Caco-2 (cell line): ENCODE measurements around the gene MUC6. TPM values are rescaled to one million over a fixed set of nuclear protein-coding genes. Genes with fewer than 3 reads are reported as not detected.

Experiments used
- BruUV-seq: library from RNA; stranded (reverse); fragments of 400-500 nt; replicated peaks from 2 replicates; lab custom pipeline; 2021; lab: Mats Ljungman, UMichigan
- CTCF ChIA-PET: fragments of 300-600 bp; sonication (Branson Sonifier 250); formaldehyde crosslinking; loops from one replicate; lab custom pipeline; 2022; ENCODE audit warnings: antibody characterized with exemption; lab: Charles Lee
- POLR2A ChIA-PET: fragments of 300-600 bp; sonication (Branson Sonifier 250); formaldehyde crosslinking; loops from one replicate; lab custom pipeline; 2022; ENCODE audit warnings: antibody characterized with exemption; lab: Charles Lee
- DNase-seq, 2 experiments: peaks; one replicate each; pipeline versions ENCODE4 v3.0.0 to v3.0.0-alpha.2; 2020 to 2022
- H3K27me3 ChIP-seq: replicated peaks from 2 replicates; pipeline ENCODE4 v1.6.0; 2011; ENCODE audit warnings: low read length; ENCODE audit not compliant: control insufficient read depth, insufficient read depth
- H3K36me3 ChIP-seq: 2 replicates; pipeline ENCODE4 v1.5.1; 2011; ENCODE audit warnings: low read length; ENCODE audit not compliant: control insufficient read depth, insufficient read depth
- H3K4me1 ChIP-seq: fragments of 250-450 bp; sonication (Bioruptor Pico); 2 replicates; pipeline ENCODE4 v1.5.1; 2020; ENCODE audit warnings: mild to moderate bottlenecking
- H3K4me3 ChIP-seq: 2 replicates; pipeline ENCODE4 v1.5.1; 2011; ENCODE audit warnings: low read depth, mild to moderate bottlenecking, control low read depth, low read length
- H3K9me3 ChIP-seq: fragments of 250-450 bp; sonication (Bioruptor Pico); 2 replicates; pipeline ENCODE4 v1.5.1; 2020; ENCODE audit warnings: mild to moderate bottlenecking, moderate library complexity
- H3K27ac Mint-ChIP-seq: one replicate; pipeline ENCODE4 v1.8.0; 2022; ENCODE audit warnings: mixed read lengths; ENCODE audit not compliant: unreplicated experiment
- H3K27me3 Mint-ChIP-seq: one replicate; pipeline ENCODE4 v1.8.0; 2022; ENCODE audit warnings: mixed read lengths; ENCODE audit not compliant: insufficient read depth, unreplicated experiment
- H3K36me3 Mint-ChIP-seq: one replicate; pipeline ENCODE4 v1.8.0; 2022; ENCODE audit warnings: mild to moderate bottlenecking, mixed read lengths; ENCODE audit not compliant: insufficient read depth, unreplicated experiment
- H3K4me1 Mint-ChIP-seq: one replicate; pipeline ENCODE4 v1.8.0; 2022; ENCODE audit warnings: low read depth, mixed read lengths; ENCODE audit not compliant: unreplicated experiment
- H3K4me3 Mint-ChIP-seq: one replicate; pipeline ENCODE4 v1.8.0; 2022; ENCODE audit warnings: mild to moderate bottlenecking, moderate library complexity, mixed read lengths; ENCODE audit not compliant: unreplicated experiment
- H3K9me3 Mint-ChIP-seq: one replicate; pipeline ENCODE4 v1.8.0; 2022; ENCODE audit warnings: mixed read lengths; ENCODE audit not compliant: unreplicated experiment
- intact Hi-C: fragments of 100-400 bp; cut with micrococcal nuclease; formaldehyde crosslinking; loops from one replicate; pipeline ENCODE4 v1.10.0; 2022; ENCODE audit not compliant: unreplicated experiment
- total RNA-seq: library from RNA; stranded (reverse); gene quantifications from 2 replicates; pipeline ENCODE4 v1.2.3, GENCODE V29; 2022
- TF ChIP-seq, protein P1 (sequence below), 2 experiments: fragments of 200-600 bp in 1 of 2; IDR thresholded peaks; 1 replicate in 1 of 2; 2 replicates in 1 of 2; pipeline versions ENCODE4 v1.5.1 to v1.8.0; 2011 to 2022; ENCODE audit warnings: antibody characterized with exemption in 1 of 2, control low read depth in 1 of 2, inconsistent platforms in 1 of 2, low read depth in 1 of 2, low read length in 1 of 2, mild to moderate bottlenecking in 1 of 2, moderate library complexity in 1 of 2; ENCODE audit not compliant: insufficient read depth in 1 of 2, severe bottlenecking in 1 of 2, unreplicated experiment in 1 of 2

The MUC6 gene
- total RNA-seq, 1 experiment from 2014 or later = not detected

DNA sequence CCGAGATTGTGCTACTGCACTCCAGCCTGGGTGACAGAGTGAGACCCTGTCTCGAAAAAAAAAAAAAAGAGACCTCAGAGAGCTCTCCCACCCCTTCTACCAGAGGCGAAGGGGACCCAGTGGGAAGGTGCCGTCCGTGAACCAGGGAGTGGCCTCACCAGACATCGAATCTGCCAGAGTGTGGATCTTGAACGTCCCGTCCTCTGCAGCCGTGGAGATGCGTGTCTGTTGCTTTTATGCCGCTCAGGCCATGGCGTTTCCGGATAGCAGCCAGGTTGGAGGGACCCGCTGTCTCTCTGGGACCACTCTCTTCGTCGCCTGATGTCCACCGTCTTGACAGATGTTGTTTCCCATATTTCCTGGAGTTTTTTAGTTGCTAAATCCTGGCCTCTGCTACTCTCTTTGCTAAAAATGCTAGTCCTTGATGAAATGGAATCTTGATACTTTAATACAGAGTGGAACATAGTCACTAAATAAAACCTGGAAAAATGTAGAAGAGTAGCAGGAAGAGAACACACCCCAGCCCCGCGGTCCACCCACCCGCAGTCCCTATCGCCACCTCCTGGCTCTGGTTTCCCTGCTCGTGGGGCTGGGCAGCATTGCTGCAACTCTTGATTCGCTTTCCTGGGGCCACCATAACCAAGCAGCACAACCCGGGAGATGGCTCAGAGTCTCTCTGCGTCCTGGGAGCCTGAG, 12.0 kb upstream of the MUC6 start:
- POLR2A ChIA-PET = interaction anchor here (0.6 kb wide), 1 partner anchor 1330 kb away, joined by 5 read pairs; no protein-coding TSS in a partner anchor

DNA sequence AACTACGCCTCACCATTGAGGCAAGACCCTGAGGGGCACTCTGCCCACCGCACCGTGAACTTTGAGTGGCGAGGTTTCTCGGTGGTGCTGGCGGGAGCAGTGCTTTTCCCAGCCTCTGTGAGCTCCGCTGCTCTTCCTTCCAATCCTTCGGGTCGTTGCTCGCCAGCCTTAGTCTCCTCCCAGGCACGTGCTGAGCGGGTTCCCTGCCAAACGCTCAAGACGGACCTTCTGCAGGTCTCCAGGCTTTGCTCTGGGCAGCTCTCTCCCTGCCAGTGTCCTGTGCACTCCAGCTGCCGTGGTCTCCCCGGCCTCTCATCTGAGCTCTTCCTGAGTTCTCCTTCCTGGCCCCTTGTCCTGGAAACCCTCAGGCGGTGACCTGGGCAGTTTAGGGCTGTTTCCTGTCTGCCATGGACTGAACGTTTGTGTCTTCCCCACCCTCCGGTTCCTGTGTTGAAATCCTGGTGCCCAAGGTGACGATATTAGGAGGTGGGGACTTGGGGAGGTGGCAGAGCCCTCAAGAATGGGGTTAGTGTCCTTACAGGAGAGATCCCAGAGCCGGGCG, 11.2 kb upstream of the MUC6 start:
- CTCF ChIA-PET = interaction anchor here (1.0 kb wide), 1 partner anchor 178 kb away, joined by 3 read pairs; no protein-coding TSS in a partner anchor
- peaks cover 11% of the 10 kb centered on the region for H3K9me3 Mint-ChIP-seq
- DNase-seq = no peak
- Histone ChIP-seq H3K4me1 (peaks cover 4% of the 10 kb centered on the region), H3K9me3 (peaks cover 6% of the 10 kb centered on the region), H3K27me3 (no peaks in the 10 kb centered on the region), H3K36me3 (no peaks in the 10 kb centered on the region), H3K4me3 (no peak overlapping the region)
- intact Hi-C loops = loop anchor here (5.0 to 10.0 kb wide), 2 partner anchors 63 to 150 kb away; no protein-coding TSS in a partner anchor
- H3K27me3 Mint-ChIP-seq = peaks cover 7% of the 10 kb centered on the region
- TF ChIP-seq, protein P1, sequence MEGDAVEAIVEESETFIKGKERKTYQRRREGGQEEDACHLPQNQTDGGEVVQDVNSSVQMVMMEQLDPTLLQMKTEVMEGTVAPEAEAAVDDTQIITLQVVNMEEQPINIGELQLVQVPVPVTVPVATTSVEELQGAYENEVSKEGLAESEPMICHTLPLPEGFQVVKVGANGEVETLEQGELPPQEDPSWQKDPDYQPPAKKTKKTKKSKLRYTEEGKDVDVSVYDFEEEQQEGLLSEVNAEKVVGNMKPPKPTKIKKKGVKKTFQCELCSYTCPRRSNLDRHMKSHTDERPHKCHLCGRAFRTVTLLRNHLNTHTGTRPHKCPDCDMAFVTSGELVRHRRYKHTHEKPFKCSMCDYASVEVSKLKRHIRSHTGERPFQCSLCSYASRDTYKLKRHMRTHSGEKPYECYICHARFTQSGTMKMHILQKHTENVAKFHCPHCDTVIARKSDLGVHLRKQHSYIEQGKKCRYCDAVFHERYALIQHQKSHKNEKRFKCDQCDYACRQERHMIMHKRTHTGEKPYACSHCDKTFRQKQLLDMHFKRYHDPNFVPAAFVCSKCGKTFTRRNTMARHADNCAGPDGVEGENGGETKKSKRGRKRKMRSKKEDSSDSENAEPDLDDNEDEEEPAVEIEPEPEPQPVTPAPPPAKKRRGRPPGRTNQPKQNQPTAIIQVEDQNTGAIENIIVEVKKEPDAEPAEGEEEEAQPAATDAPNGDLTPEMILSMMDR (IDR thresholded peaks at IDR 0.05; ENCODE audit: insufficient read depth in 1 of 2, low read depth in 1 of 2, low read length in 1 of 2, severe bottlenecking in 1 of 2, unreplicated experiment in 1 of 2) = no peak
- POLR2A ChIA-PET = interaction anchor here (0.6 kb wide), 1 partner anchor 165 kb away, joined by 3 read pairs; no protein-coding TSS in a partner anchor
- no peaks in the 10 kb centered on the region for H3K36me3 Mint-ChIP-seq
- H3K4me1 Mint-ChIP-seq = no peaks in the 10 kb centered on the region
- no peak overlapping the region for H3K27ac Mint-ChIP-seq
- no TSS peak for BruUV-seq
- H3K4me3 Mint-ChIP-seq = no peak overlapping the region

More for the DNA sequence above, 12.0 kb upstream of the MUC6 start:
- H3K4me1 Mint-ChIP-seq = no peaks in the 10 kb centered on the region
- BruUV-seq = no TSS peak
- Histone ChIP-seq H3K9me3 (peaks cover 6% of the 10 kb centered on the region), H3K4me3 (no peak overlapping the region), H3K36me3 (no peaks in the 10 kb centered on the region), H3K27me3 (no peaks in the 10 kb centered on the region), H3K4me1 (no peaks in the 10 kb centered on the region)
- no peak for DNase-seq
- peaks cover 11% of the 10 kb centered on the region for H3K9me3 Mint-ChIP-seq
- CTCF ChIA-PET = interaction anchor here (1.0 kb wide), 1 partner anchor 178 kb away, joined by 3 read pairs; no protein-coding TSS in a partner anchor
- H3K27me3 Mint-ChIP-seq = peaks cover 7% of the 10 kb centered on the region
- TF ChIP-seq, protein P1 (IDR thresholded peaks at IDR 0.05; ENCODE audit: insufficient read depth in 1 of 2, low read depth in 1 of 2, low read length in 1 of 2, severe bottlenecking in 1 of 2, unreplicated experiment in 1 of 2) = peak in 1 of 2 experiments; percentile 15
- no peak overlapping the region for H3K27ac Mint-ChIP-seq
- no peak overlapping the region for H3K4me3 Mint-ChIP-seq
- no peaks in the 10 kb centered on the region for H3K36me3 Mint-ChIP-seq
- intact Hi-C loops = loop anchor here (5.0 to 10.0 kb wide), 2 partner anchors 64 to 151 kb away; no protein-coding TSS in a partner anchor

DNA sequence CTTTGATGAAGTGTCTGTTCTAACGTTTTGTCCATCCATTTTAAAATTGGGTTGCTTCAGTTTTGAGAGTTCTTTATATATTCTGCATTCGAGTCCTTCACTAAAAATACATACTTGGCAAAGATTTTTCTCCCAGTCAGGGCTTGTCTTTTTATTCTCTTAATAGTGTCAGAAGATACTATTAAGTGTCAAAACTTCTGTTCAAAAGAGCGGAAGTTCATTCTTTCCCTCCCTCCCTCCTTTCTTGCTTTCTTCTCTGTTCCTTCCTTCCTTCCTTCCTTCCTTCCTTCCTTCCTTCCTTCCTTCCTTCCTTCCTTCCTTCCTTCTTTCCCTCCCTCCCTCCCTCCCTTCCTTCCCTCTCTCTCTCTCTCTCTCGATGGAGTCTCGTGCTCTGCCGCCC, 7.6 kb upstream of the MUC6 start:
- Histone ChIP-seq H3K4me3 (no peak overlapping the region), H3K9me3 (peaks cover 6% of the 10 kb centered on the region), H3K27me3 (no peaks in the 10 kb centered on the region), H3K36me3 (no peaks in the 10 kb centered on the region), H3K4me1 (peaks cover 16% of the 10 kb centered on the region)
- peaks cover 6% of the 10 kb centered on the region for H3K4me1 Mint-ChIP-seq
- BruUV-seq = no TSS peak
- TF ChIP-seq, protein P1 (IDR thresholded peaks at IDR 0.05; ENCODE audit: insufficient read depth in 1 of 2, low read depth in 1 of 2, low read length in 1 of 2, severe bottlenecking in 1 of 2, unreplicated experiment in 1 of 2) = no peak
- ChIA-PET CTCF (no interaction called here), POLR2A (no interaction called here)
- peaks cover 7% of the 10 kb centered on the region for H3K27me3 Mint-ChIP-seq
- peaks cover 11% of the 10 kb centered on the region for H3K9me3 Mint-ChIP-seq
- no peak overlapping the region for H3K4me3 Mint-ChIP-seq
- intact Hi-C loops = loop anchor here (10.0 kb wide), 1 partner anchor 59 kb away; no protein-coding TSS in a partner anchor
- peaks cover 2% of the 10 kb centered on the region for H3K36me3 Mint-ChIP-seq
- H3K27ac Mint-ChIP-seq = no peak overlapping the region
- no peak for DNase-seq
